ENCODE data around the gene CP. TPM values are rescaled to one million over a fixed set of nuclear protein-coding genes. Genes with fewer than 3 reads are reported as not detected.
"Not testable (repeated sequence)": the region's sequence is repeated elsewhere in the genome, so short reads cannot be mapped to it uniquely, and the experiment has no call there.

Gene CP
- total RNA-seq, 4 donors from 2014 or later, result 5.0 to 111 (median 34.6) TPM

DNA sequence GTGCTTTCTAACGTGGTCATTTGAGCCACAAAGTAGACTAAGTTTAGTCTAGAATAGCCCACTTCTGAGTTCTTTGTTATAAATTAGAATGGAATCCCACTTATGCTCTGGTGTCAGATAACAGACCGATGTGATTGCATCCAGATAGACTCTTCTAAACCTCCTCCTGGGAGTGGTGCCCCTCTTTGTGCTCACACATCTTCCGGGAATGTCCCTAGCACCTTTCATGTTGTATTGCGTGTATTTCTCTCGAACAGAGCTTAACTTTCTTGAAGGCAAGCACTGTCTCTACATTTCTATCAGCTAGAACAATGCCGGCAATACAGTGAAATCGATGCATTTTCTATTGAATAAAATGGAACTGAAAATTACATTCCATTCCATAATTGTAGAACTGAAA, 23.0 kb downstream of the CP start:
- no peak overlapping the region for H3K4me3 ChIP-seq (replicated peaks in 1 of 3)
- no peaks in the 10 kb centered on the region for H3K36me3 ChIP-seq
- H3K4me1 ChIP-seq, result no peaks in the 10 kb centered on the region
- H3K27ac ChIP-seq, result no peak overlapping the region
- no peaks in the 10 kb centered on the region for H3K27me3 ChIP-seq
- TF ChIP-seq POLR2A (IDR thresholded peaks at IDR 0.05) (no peak), CTCF (IDR thresholded peaks at IDR 0.05) (no peak)
- no peaks in the 10 kb centered on the region for H3K9me3 ChIP-seq
- DNase-seq, result no peak
- WGBS, 2 donors, result 51 to 52% methylated on average over 7 of the region's 7 CpGs
- intact Hi-C loops (cut with DNase I), result no loop called here

DNA sequence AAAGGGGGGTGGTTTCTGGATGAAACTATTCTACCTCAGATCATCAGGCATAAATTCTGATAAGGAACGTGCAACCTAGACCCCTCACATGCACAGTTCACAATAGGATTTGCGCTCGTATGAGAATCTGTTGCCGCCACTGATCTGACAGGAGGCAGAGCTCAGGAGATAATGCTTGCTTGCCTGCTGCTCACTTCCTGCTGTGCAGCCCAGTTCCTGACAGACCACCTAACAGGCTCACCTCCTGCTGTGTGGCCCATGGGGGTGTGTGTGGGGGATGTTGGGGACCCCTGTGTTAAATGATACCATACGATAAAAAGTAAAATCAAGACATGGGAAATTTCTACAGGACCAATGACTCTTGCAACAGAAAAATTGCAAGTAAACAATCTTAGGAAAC, 24.0 kb downstream of the CP start:
- intact Hi-C loops (cut with DNase I), result no loop called here
- H3K27ac ChIP-seq, result no peak overlapping the region
- no peak overlapping the region for H3K4me3 ChIP-seq (replicated peaks in 1 of 3)
- no peak for DNase-seq
- no peaks in the 10 kb centered on the region for H3K9me3 ChIP-seq
- 64 to 72% methylated on average over 5 of the region's 5 CpGs for WGBS, 2 donors
- no peak for TF ChIP-seq POLR2A (IDR thresholded peaks at IDR 0.05)
- TF ChIP-seq CTCF (IDR thresholded peaks at IDR 0.05), result no peak
- no peaks in the 10 kb centered on the region for H3K36me3 ChIP-seq
- no peaks in the 10 kb centered on the region for H3K4me1 ChIP-seq
- H3K27me3 ChIP-seq, result no peaks in the 10 kb centered on the region

- H3K27me3 ChIP-seq; H3K9me3 ChIP-seq; intact Hi-C loops (cut with DNase I); H3K4me3 ChIP-seq (replicated peaks in 1 of 3); H3K4me1 ChIP-seq; H3K27ac ChIP-seq; H3K36me3 ChIP-seq; DNase-seq: not testable (repeated sequence)
- 87 to 89% methylated on average over 12 of the region's 12 CpGs for WGBS, 2 donors
These were observed 24.6 kb downstream of the CP start for GRCh38 chr3:149196805-149197592.

- WGBS, 2 donors, result 84 to 88% methylated on average over 1 of the region's 1 CpG
- Histone ChIP-seq H3K36me3 (no peaks in the 10 kb centered on the region), H3K4me3 (replicated peaks in 1 of 3) (no peak overlapping the region), H3K27ac (no peak overlapping the region), H3K4me1 (peaks cover 0 to 4% of the 10 kb centered on the region in 2 donors), H3K9me3 (no peaks in the 10 kb centered on the region), H3K27me3 (no peaks in the 10 kb centered on the region)
- intact Hi-C loops (cut with DNase I), result no loop called here
- TF ChIP-seq CTCF (IDR thresholded peaks at IDR 0.05) (no peak), POLR2A (IDR thresholded peaks at IDR 0.05) (no peak)
- no peak for DNase-seq
These were observed 26.4 kb downstream of the CP start for GRCh38 chr3:149195221-149195620.

- no peaks in the 10 kb centered on the region for H3K27me3 ChIP-seq
- DNase-seq, result no peak
- intact Hi-C loops (cut with DNase I), result no loop called here
- H3K4me3 ChIP-seq (replicated peaks in 1 of 3), result no peak overlapping the region
- 75 to 80% methylated on average over 2 of the region's 2 CpGs for WGBS, 2 donors
- no peak overlapping the region for H3K27ac ChIP-seq
- TF ChIP-seq CTCF (IDR thresholded peaks at IDR 0.05) (no peak), POLR2A (IDR thresholded peaks at IDR 0.05) (no peak)
- no peaks in the 10 kb centered on the region for H3K36me3 ChIP-seq
- no peaks in the 10 kb centered on the region for H3K9me3 ChIP-seq
- peaks cover 0 to 4% of the 10 kb centered on the region in 2 donors for H3K4me1 ChIP-seq
These were observed 33.1 kb downstream of the CP start for GRCh38 chr3:149188494-149188893.

Data from thyroid gland (tissue), 4 donors.